Heart left ventricle (tissue), 13 donors: ENCODE results near the gene PLSCR1.

Experiments used
- CTCF ChIP-seq, 12 donors: fragments of 200-600 bp; sonication (generic) in 4 of 12; IDR thresholded peaks; one replicate each; pipeline versions ENCODE4 v1.5.0 to v1.8.0; 2018 to 2022; ENCODE audit warnings: antibody characterized with exemption in 12 of 12, mild to moderate bottlenecking in 5 of 12
- POLR2A ChIP-seq, 2 donors: fragments of 450-650 bp; IDR thresholded peaks; one replicate each; pipeline ENCODE4 v1.6.1; 2017; ENCODE audit warnings: antibody characterized with exemption in 2 of 2, mild to moderate bottlenecking in 2 of 2, moderate library complexity in 2 of 2
- donor health status: ischemic (EF 13 %, LVEDD 7.1; RV severe dilation, severe dysfunction).
- donor health status: DM: no; HTN: yes; CAD: no.
- donor health status: DM: no; HTN: no; CAD: no.
- donor health status: ischemic (EF 25% LVEDD 6.9; RV normal size, moderate dysfunction).
- donor health status: ischemic (EF 25% LVEDD 5.7; RV mildly dilated, moderate dysfunction).
- donor health status: ischemic (EF 35%, LVEDD 5.7; RV mildly dilated, moderate dysfunction).
- donor health status: nonischemic (EF 11% LVEDD 7.7; RV severe dilation, severe dysfunction).
- donor health status: DM: yes; HTN: yes; CAD: no.
- donor health status: PGD.
- donor health status: ischemic (EF 29% LVEDD 5.4; RV normal size, mild dysfunction).
- donor health status: nonischemic (EF 23%, LVEDD 6.1; RV moderate dilation, normal function).

- TF ChIP-seq CTCF (IDR thresholded peaks at IDR 0.05) (no peak), POLR2A (IDR thresholded peaks at IDR 0.05) (no peak)
Measured at GRCh38 chr3:146507331-146508120, 36.9 kb downstream of the PLSCR1 start.
